HUES64 (cell line): Measurements from ENCODE around the gene COL20A1.

Experiments
- H3K27ac ChIP-seq: 2 replicates; pipeline ENCODE4 v1.7.0; 2013; ENCODE audit warnings: low read depth, low read length, inconsistent platforms
- H3K27me3 ChIP-seq: 2 replicates; pipeline ENCODE4 v1.6.1; 2013; ENCODE audit warnings: mild to moderate bottlenecking, low read length; ENCODE audit not compliant: insufficient read depth
- H3K36me3 ChIP-seq: 2 replicates; pipeline ENCODE4 v1.6.1; 2013; ENCODE audit warnings: mild to moderate bottlenecking, low read length; ENCODE audit not compliant: insufficient read depth
- H3K4me1 ChIP-seq: 2 replicates; pipeline ENCODE4 v1.6.1; 2013; ENCODE audit warnings: mild to moderate bottlenecking, low read length, moderate library complexity; ENCODE audit not compliant: insufficient read depth
- H3K4me3 ChIP-seq: 2 replicates; pipeline ENCODE4 v1.5.1; 2013; ENCODE audit warnings: mild to moderate bottlenecking, low read length, moderate library complexity
- H3K9ac ChIP-seq: 2 replicates; pipeline ENCODE4 v1.6.1; 2013; ENCODE audit warnings: mild to moderate bottlenecking, low read depth, low read length
- H3K9me3 ChIP-seq: 2 replicates; pipeline ENCODE4 v1.6.1; 2013; ENCODE audit warnings: low read depth, low read length; ENCODE audit not compliant: insufficient read depth
- WGBS: fragments of 150-250, 120-280 bp; methylation state at CpG from one replicate; pipeline ENCODE4 v1.1.7; 2013; ENCODE audit warnings: missing lambda C conversion rate; 5-methylcytosine and 5-hydroxymethylcytosine counted together

The COL20A1 gene

DNA sequence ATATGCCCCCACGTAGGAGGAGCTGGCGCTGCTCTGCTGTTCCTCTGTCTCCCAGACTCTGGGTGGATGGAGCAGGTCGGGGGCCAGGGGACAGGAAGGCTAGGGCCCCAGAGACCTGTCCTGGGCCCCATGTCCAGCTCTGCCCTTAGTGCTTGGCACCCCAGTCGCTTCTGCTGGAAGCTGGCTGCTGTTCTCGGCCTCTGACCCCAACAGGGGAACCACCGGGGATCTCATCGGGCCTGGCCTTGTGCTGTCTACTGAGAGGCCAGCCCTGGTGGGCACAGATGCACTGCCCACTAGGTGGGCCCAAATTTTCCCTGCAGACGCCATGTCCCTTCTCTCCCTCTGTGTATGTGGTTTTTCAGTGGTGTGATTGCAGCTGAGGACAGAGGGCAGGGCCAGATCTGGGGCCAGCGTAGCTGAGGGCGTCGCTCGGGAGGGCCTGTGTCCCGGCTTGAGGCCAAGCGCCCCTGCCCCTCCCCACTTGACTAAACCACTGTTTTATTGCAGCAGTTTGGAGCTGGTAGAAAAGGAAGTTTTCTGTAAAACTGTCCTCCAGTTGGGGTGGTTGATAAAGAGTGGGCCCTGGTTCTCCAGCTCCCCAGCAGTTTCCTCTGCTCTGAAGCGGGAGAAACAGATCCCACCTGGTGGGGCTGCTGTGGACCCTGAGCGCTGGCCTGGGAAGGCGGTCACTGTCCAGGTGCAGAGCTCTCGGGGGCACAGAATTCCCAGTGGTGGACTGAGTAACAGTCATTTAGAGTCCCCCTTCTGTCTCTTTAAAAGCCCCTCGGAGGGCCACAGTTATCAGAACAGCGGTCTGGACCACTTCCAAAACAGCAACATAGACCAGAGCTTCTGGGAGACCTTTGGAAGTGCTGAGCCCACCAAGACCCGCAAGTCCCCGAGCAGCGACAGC, 5.9 kb upstream of the COL20A1 start:
- H3K27ac ChIP-seq: no peak overlapping the region
- no peaks in the 10 kb centered on the region for H3K9me3 ChIP-seq
- no peak overlapping the region for H3K4me3 ChIP-seq
- H3K9ac ChIP-seq: no peak overlapping the region
- H3K4me1 ChIP-seq: no peaks in the 10 kb centered on the region
- H3K27me3 ChIP-seq: no peaks in the 10 kb centered on the region
- H3K36me3 ChIP-seq: peaks cover 66% of the 10 kb centered on the region
- WGBS: 96% methylated on average over 23 of the region's 23 CpGs

DNA sequence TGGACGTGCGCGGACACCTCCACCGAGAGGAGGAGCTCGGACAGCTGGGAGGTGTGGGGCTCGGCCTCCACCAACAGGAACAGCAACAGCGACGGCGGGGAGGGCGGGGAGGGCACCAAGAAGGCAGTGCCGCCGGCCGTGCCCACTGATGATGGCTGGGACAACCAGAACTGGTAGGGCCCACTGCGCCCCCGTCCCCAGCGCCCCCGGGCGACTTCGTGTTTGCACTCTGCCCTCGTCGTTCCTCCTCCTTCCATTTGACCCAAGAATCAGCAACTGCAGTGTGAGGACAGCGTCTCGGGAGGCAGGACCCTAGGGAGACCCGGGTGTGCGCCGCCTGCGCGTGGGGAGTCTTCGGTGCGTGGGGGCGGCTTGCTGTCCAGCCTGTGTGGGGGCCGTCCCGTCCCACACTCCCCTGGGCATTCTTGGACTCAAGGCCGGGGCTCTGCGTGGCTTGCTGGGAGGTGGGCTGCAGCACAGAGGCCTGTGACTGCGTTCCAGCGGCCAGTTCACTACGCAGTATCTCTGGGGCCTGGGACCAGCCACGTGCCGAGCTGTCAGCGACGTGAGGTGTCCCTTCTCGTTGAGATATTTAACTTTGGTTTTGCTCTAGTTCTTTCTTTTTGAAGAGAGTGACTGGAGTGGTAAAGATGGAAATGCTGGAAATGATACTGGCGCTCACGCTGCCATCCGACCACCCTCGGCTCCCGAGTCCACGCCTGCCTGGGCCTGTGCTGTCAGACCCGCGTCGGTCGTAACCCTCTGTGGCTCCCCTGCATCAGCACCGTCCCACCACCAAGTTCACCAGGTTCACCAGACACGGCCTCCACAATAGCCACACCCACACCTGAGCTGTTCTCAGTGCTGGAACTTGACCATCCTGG, 5.0 kb upstream of the COL20A1 start:
- H3K9ac ChIP-seq: no peak overlapping the region
- no peak overlapping the region for H3K4me3 ChIP-seq
- no peaks in the 10 kb centered on the region for H3K9me3 ChIP-seq
- H3K27ac ChIP-seq: no peak overlapping the region
- H3K27me3 ChIP-seq: no peaks in the 10 kb centered on the region
- no peaks in the 10 kb centered on the region for H3K4me1 ChIP-seq
- H3K36me3 ChIP-seq: peaks cover 59% of the 10 kb centered on the region
- WGBS: 95% methylated on average over 55 of the region's 55 CpGs

DNA sequence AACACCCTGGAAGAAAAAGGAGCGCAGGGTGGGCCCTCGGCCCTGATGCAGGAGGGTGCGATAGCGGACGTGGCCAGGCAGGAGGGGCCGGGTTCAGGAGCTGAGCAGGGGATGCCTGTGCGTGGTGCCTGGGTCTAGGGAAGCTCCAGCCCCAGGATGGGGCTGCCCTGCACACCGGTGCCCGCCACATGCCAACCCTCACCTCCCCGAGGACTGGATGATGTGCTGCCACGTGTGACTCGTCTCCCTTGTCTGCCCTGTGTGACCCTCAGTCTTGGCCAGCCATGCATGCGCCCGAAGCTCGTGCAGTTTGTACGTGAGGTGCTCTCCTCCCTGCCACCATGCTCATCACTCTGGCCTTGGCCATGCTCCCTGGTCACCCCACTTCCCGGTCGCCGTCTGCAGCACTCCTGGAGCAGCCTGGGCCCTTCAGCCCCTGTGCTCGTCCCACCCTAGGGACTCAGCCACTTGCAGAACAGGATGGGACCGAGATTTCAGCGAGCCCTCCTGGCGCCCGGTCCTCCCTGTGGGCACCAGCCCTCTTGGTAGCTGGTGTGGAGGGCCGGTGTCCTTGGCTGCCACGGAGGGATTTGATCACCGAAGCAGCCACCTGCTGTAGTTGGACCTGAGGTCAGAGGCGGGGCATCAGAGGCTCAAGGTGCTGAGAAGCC, 4.3 kb upstream of the COL20A1 start:
- Histone ChIP-seq H3K9ac (no peak overlapping the region), H3K4me1 (no peaks in the 10 kb centered on the region), H3K9me3 (no peaks in the 10 kb centered on the region), H3K36me3 (peaks cover 51% of the 10 kb centered on the region), H3K4me3 (no peak overlapping the region), H3K27me3 (no peaks in the 10 kb centered on the region), H3K27ac (no peak overlapping the region)
- WGBS: 95% methylated on average over 28 of the region's 28 CpGs

DNA sequence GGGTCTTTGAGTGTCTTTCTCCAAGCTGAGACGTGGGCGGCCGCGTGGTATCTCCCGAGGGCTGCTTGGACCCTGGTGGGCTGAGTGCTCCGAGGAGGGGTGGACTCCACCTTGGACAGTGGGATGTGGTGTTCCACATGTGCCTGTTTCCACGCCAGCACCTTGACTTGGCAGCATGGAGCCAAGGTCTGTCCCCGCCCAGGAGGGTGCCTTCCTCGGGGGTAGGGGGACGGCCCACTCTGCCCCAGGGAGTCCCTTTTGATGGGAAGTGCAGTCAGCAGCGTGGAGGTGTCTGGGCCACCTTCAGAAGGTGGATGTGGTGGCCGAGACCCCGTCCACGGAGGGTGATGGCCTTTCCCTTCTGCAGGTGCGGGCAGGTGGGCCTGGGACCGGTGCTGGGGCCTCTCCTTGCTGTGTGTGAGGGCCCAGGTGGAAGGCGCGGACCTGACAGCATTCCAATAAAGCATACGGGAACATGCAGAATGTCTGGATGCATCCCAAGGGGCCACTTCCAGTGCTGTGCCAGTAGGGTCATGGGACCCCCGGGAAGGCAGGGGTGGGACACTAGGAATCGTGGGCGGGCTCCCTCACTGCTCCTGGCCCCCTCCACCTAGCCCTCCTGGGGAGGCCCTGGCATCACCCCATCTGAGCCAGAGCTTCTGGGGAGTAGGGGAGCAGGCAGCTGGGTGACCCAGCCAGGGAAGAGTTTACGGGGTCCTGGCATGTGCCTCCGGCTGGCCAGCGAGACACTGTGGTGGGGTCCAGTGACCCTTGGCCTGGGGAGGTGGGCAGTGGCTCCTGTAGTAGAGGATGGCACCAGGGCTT, 3.5 kb upstream of the COL20A1 start:
- H3K27me3 ChIP-seq: no peaks in the 10 kb centered on the region
- H3K4me3 ChIP-seq: no peak overlapping the region
- H3K36me3 ChIP-seq: peaks cover 44% of the 10 kb centered on the region
- no peak overlapping the region for H3K9ac ChIP-seq
- H3K9me3 ChIP-seq: no peaks in the 10 kb centered on the region
- H3K4me1 ChIP-seq: no peaks in the 10 kb centered on the region
- WGBS: 93% methylated on average over 25 of the region's 25 CpGs
- no peak overlapping the region for H3K27ac ChIP-seq

DNA sequence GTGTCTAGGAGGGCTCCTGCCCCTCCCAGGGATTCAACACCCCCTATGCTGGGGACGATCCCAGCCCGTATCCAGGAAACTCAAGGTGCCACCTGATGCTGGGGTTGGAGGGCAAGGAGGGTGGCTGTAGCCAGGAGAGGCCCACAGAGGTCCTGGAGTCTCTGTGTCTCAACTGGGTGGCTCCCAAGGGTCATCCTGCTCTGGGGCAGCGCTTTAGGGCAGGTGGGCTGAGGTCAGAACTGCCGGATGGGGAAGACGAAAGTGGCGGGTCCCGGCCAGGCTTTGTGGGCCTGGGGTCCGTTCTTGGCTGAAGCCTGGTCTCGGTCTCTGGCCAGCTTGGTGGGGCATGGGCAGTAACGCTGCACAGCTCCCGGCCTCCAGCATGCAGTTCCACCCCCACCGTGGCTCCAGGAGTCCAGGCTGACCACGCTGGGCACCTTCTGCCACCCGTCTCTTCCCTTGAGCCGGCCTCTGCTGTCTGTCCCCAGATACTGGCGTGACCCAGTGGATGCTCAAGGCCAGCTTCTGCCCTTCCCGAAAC, 2.8 kb upstream of the COL20A1 start:
- 94% methylated on average over 17 of the region's 17 CpGs for WGBS
- Histone ChIP-seq H3K4me3 (no peak overlapping the region), H3K9ac (no peak overlapping the region), H3K27ac (no peak overlapping the region), H3K36me3 (peaks cover 37% of the 10 kb centered on the region), H3K4me1 (0 out of 2 replicates have a peak, but pooled peaks cover under 1% of the 10 kb centered on the region), H3K27me3 (no peaks in the 10 kb centered on the region), H3K9me3 (no peaks in the 10 kb centered on the region)

DNA sequence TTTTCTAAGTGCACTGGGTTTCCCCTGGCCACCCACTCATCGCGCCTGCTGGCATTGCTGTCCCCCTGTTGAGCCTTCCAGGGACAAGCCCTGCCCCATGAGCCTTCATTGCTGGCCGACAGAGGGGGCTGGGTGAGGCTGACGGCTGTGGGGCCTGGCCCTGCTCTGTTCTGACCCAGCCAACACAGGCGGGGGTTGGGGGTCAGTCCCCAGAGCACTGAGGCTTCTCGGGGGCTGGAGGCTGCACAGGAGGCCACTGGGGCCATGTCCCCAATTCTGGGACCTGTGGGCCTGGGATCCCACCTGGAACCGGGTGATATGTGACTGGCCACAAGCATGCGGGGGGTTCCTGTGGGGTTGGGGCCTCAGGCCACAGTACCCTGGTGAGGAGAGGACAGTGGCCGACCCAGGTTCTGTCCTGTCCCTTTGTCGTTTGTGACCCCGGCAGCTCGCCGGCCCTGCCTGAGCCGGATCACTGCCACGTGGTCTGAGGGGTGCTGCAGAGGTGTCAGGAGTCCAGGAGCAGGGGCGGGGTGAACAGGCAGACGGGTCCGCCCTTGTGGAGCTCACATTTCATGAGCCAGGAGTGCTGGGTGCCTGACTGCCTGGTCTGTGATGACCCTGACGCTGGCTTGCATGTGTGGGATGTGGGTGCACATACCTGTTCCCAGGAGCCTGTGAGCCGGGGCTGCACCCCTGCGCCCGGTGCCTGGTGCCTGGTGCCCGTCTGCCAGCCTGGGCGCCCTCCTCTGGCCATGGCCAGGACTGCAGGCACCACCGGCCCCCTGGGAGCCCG, 2.1 kb upstream of the COL20A1 start:
- H3K27ac ChIP-seq: peak overlapping the region; percentile 52; the same call in 1 of the 2 replicates
- 49% methylated on average over 26 of the region's 26 CpGs for WGBS
- H3K36me3 ChIP-seq: peaks cover 31% of the 10 kb centered on the region
- 0 out of 2 replicates have a peak, but pooled peaks cover 6% of the 10 kb centered on the region for H3K4me1 ChIP-seq
- H3K9me3 ChIP-seq: no peaks in the 10 kb centered on the region
- no peak overlapping the region for H3K4me3 ChIP-seq
- no peak overlapping the region for H3K9ac ChIP-seq
- H3K27me3 ChIP-seq: 0 out of 2 replicates have a peak, but pooled peaks cover 4% of the 10 kb centered on the region

DNA sequence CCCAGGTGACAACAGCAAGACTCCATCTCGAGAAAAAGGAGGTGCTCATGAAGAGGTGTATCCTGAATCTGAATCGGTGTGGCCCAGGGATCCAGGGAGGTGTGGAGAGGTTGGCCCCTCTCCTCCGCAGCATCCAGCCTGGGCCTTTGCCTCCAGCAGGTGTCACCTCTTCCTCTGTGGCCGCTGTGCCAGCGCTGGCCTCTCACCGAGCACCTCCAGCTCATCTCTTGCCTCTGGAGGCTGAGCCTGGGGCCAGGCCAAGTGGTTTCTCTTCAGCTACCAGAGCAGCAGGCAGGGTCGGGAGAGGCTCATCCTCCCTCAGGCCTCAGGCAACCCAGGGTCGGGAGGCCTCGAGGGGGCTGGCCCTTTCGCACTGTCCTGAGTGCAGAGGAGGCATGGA, 1.2 kb upstream of the COL20A1 start:
- Histone ChIP-seq H3K9ac (no peak overlapping the region), H3K36me3 (peaks cover 26% of the 10 kb centered on the region), H3K4me3 (no peak overlapping the region), H3K9me3 (no peaks in the 10 kb centered on the region), H3K4me1 (peaks cover 13% of the 10 kb centered on the region; the same call in 1 of the 2 replicates), H3K27me3 (0 out of 2 replicates have a peak, but pooled peaks cover 4% of the 10 kb centered on the region), H3K27ac (no peak overlapping the region)
- WGBS: 89% methylated on average over 10 of the region's 10 CpGs

DNA sequence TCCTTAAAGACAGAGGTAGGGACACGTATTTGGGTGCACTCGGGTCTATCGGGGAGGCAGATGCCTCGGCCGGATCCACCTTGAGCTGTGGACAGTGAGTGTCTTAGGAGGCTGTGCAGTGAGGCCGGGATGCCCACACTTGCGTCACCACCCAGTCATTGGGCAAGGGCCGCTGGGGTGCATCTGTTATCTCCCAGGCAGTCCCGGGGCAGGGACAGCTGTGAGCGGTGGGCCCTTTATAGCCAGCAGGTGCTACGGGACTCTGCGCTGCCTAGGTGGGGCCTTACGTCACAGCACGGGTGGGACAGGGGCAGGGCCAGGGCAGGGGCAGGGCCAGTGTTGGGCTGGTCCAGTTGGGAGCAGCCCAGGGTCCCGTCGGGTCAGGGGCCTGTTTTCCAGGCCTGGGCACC, 689 bp upstream of the COL20A1 start:
- H3K27me3 ChIP-seq: 0 out of 2 replicates have a peak, but pooled peaks cover 4% of the 10 kb centered on the region
- H3K4me3 ChIP-seq: no peak overlapping the region
- WGBS: 92% methylated on average over 16 of the region's 16 CpGs
- H3K4me1 ChIP-seq: peaks cover 13% of the 10 kb centered on the region; the same call in 1 of the 2 replicates
- no peak overlapping the region for H3K27ac ChIP-seq
- no peak overlapping the region for H3K9ac ChIP-seq
- H3K36me3 ChIP-seq: peaks cover 21% of the 10 kb centered on the region
- H3K9me3 ChIP-seq: no peaks in the 10 kb centered on the region

DNA sequence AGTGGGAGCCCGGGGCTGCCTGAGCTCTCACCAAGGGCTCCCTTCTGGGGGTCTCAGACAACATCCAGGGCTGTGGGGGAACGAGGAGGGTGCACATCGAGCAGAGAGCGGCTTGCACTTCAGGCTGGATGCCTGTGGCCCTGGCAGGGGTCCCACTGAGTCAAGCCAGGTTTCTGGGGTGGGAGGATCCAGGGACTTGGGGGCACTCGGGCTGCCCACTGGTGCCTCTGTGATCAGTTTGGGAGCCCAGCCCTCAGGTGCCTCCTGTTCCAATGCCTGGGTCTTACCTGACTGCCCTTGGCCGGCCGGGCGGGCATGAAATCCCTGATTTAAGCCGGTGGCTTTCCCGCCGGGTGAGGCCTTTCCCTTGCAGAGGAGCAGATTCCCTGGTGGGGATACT, 470 bp downstream of the COL20A1 start:
- Histone ChIP-seq H3K36me3 (peaks cover 10% of the 10 kb centered on the region), H3K4me3 (no peak overlapping the region), H3K9ac (no peak overlapping the region), H3K27ac (no peak overlapping the region), H3K9me3 (no peaks in the 10 kb centered on the region), H3K4me1 (peaks cover 13% of the 10 kb centered on the region; the same call in 1 of the 2 replicates), H3K27me3 (0 out of 2 replicates have a peak, but pooled peaks cover 4% of the 10 kb centered on the region)
- 84% methylated on average over 11 of the region's 11 CpGs for whole genome bisulfite sequencing
